ENCODE measurements around the gene DOCK1. TPM values are rescaled to one million over a fixed set of nuclear protein-coding genes. Genes with fewer than 3 reads are reported as not detected.

The DOCK1 gene
- total RNA-seq, 2 donors from 2014 or later, result 0.34 to 0.67 TPM

- H3K27ac Mint-ChIP-seq, result no peak overlapping the region
- no peaks in the 10 kb centered on the region for H3K4me1 Mint-ChIP-seq
- no peaks in the 10 kb centered on the region for H3K36me3 Mint-ChIP-seq (ENCODE audit: low read depth)
- no peak for ATAC-seq (replicated peaks)
- peaks cover 6% of the 10 kb centered on the region for H3K27me3 Mint-ChIP-seq
- H3K4me3 Mint-ChIP-seq, result no peak overlapping the region
- peaks cover 6% of the 10 kb centered on the region for H3K9me3 Mint-ChIP-seq
Measured at GRCh38 chr10:126945351-126946030, 40.3 kb downstream of the DOCK1 start.

DNA sequence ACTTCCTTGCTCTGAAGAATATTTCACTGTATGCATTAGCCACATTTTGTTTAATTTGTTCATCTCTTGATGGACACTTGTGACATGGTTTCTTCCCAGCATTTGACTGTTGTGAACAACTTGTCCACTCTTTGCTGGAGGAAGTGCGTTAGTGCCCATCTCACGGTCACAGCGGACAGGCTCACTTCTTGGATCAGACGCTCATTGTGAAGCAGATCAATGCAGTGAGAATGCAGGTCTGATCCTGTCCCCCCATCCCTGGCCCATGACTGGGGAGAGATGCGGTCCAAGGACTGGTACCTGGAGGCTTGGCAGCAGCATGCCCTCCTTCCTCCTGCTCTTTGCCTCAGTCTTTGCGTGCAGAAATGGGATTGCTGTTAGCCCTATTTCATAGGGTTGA is 41.5 kb downstream of the DOCK1 start:
- H3K9me3 Mint-ChIP-seq, result peaks cover 6% of the 10 kb centered on the region
- H3K4me1 Mint-ChIP-seq, result no peaks in the 10 kb centered on the region
- H3K4me3 Mint-ChIP-seq, result no peak overlapping the region
- H3K27me3 Mint-ChIP-seq, result peaks cover 6% of the 10 kb centered on the region
- H3K36me3 Mint-ChIP-seq (ENCODE audit: low read depth), result no peaks in the 10 kb centered on the region
- H3K27ac Mint-ChIP-seq, result no peak overlapping the region
- ATAC-seq (replicated peaks), result no peak

- no peak for ATAC-seq (replicated peaks)
- Mint-ChIP-seq H3K4me3 (no peak overlapping the region), H3K27me3 (peaks cover 3% of the 10 kb centered on the region), H3K36me3 (ENCODE audit: low read depth) (no peaks in the 10 kb centered on the region), H3K9me3 (peaks cover 3% of the 10 kb centered on the region), H3K27ac (no peak overlapping the region), H3K4me1 (no peaks in the 10 kb centered on the region)
Measured at GRCh38 chr10:126948355-126949160, 43.3 kb downstream of the DOCK1 start.

GRCh38 chr10:126949161-126949503 is 43.9 kb downstream of the DOCK1 start:
- ATAC-seq (replicated peaks), result no peak
- H3K36me3 Mint-ChIP-seq (ENCODE audit: low read depth), result no peaks in the 10 kb centered on the region
- H3K4me3 Mint-ChIP-seq, result no peak overlapping the region
- no peaks in the 10 kb centered on the region for H3K27me3 Mint-ChIP-seq
- no peaks in the 10 kb centered on the region for H3K9me3 Mint-ChIP-seq
- no peaks in the 10 kb centered on the region for H3K4me1 Mint-ChIP-seq
- no peak overlapping the region for H3K27ac Mint-ChIP-seq

DNA sequence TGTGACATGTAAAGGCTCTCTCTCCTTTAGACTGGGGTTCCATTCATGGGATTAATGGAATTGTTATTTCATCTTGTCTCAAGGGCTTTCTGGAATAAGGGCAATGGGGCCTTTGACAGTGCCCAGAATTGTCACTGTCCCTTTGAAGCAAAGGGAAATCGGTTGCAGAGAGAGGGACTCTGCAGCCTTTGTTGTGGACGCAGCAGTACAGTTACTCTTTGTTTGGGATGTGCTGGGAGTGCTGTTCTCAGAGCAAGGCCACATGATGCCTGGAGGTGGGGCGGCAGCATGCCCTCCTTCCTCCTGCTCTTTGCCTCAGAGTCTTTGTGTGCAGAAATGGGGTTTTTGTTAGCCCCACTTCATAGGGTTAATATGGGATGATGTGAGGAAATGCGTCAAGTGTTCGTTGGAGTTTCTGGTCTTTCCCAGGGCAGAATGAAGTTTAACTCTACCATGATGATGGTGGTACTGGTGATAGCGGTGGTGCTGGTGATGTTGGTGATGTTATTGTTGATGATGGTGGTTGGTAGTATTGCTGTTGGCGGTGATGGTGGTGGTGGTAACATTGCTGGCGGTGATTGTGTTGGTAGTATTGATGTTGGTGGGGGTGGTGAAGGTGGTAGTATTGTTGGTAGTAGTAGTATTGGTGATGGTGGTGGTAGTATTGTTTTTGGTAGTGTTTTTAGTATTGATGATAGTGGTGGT is 45.3 kb downstream of the DOCK1 start:
- Mint-ChIP-seq H3K4me1 (no peaks in the 10 kb centered on the region), H3K9me3 (no peaks in the 10 kb centered on the region), H3K27me3 (no peaks in the 10 kb centered on the region), H3K4me3 (no peak overlapping the region), H3K36me3 (ENCODE audit: low read depth) (no peaks in the 10 kb centered on the region), H3K27ac (no peak overlapping the region)
- no peak for ATAC-seq (replicated peaks)

GRCh38 chr10:126953886-126954285 is 48.7 kb downstream of the DOCK1 start:
- no peaks in the 10 kb centered on the region for H3K36me3 Mint-ChIP-seq (ENCODE audit: low read depth)
- H3K4me1 Mint-ChIP-seq, result no peaks in the 10 kb centered on the region
- H3K9me3 Mint-ChIP-seq, result no peaks in the 10 kb centered on the region
- H3K27me3 Mint-ChIP-seq, result no peaks in the 10 kb centered on the region
- no peak overlapping the region for H3K27ac Mint-ChIP-seq
- no peak overlapping the region for H3K4me3 Mint-ChIP-seq
- ATAC-seq (replicated peaks), result no peak

GRCh38 chr10:126955396-126955795 is 50.2 kb downstream of the DOCK1 start:
- no peaks in the 10 kb centered on the region for H3K4me1 Mint-ChIP-seq
- no peak for ATAC-seq (replicated peaks)
- no peaks in the 10 kb centered on the region for H3K27me3 Mint-ChIP-seq
- H3K36me3 Mint-ChIP-seq (ENCODE audit: low read depth), result no peaks in the 10 kb centered on the region
- H3K9me3 Mint-ChIP-seq, result no peaks in the 10 kb centered on the region
- no peak overlapping the region for H3K27ac Mint-ChIP-seq
- H3K4me3 Mint-ChIP-seq, result no peak overlapping the region

- Mint-ChIP-seq H3K36me3 (ENCODE audit: low read depth) (no peaks in the 10 kb centered on the region), H3K4me3 (no peak overlapping the region), H3K4me1 (no peaks in the 10 kb centered on the region), H3K9me3 (no peaks in the 10 kb centered on the region), H3K27me3 (no peaks in the 10 kb centered on the region), H3K27ac (no peak overlapping the region)
- ATAC-seq (replicated peaks), result no peak
Measured at GRCh38 chr10:126955934-126956711, 50.9 kb downstream of the DOCK1 start.

GRCh38 chr10:126956712-126957108 is 51.5 kb downstream of the DOCK1 start:
- Mint-ChIP-seq H3K36me3 (ENCODE audit: low read depth) (no peaks in the 10 kb centered on the region), H3K27ac (no peak overlapping the region), H3K9me3 (no peaks in the 10 kb centered on the region), H3K4me1 (no peaks in the 10 kb centered on the region), H3K27me3 (no peaks in the 10 kb centered on the region), H3K4me3 (no peak overlapping the region)
- ATAC-seq (replicated peaks), result no peak

DNA sequence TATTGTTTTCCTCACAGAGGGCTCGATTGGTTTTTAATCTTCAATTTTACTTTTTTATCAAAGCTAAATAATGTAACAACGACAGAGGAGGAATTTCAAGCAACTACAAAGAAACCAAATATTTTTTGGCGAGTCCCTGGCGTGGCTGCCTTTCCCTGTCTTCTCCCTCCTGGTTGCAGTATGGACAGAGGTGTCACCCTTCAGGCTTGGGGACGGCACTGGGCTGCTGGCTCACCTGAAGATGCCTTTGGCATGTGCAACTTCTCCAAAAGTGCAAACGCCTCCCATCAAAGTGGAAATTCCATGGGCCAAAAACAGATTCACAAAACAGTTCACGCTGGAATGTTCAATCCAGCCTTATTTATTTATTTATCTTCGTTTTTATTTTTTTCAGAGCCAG is 51.9 kb downstream of the DOCK1 start:
- H3K4me3 Mint-ChIP-seq, result no peak overlapping the region
- H3K27ac Mint-ChIP-seq, result no peak overlapping the region
- H3K27me3 Mint-ChIP-seq, result no peaks in the 10 kb centered on the region
- H3K36me3 Mint-ChIP-seq (ENCODE audit: low read depth), result no peaks in the 10 kb centered on the region
- no peaks in the 10 kb centered on the region for H3K9me3 Mint-ChIP-seq
- no peaks in the 10 kb centered on the region for H3K4me1 Mint-ChIP-seq
- ATAC-seq (replicated peaks), result no peak

DNA sequence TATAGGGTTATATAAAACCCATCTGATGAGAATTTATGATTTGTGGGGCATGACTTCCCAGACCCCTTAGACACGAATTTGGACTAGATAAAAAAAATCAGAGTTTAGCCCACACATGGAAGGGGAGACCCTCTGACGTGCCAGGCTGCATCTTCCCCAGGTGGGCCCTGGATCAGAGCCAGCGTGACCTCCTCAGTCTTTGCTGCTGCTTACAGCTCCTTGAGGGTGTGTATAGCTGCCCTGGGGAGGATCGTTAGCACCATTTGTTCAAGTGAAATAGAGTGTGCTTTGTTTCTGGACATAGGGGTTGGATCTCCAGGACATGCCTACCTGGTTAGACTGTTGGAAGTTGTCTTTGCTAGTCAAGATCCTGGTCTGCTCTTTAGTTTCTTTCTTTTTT is 54.2 kb downstream of the DOCK1 start:
- no peaks in the 10 kb centered on the region for H3K36me3 Mint-ChIP-seq (ENCODE audit: low read depth)
- H3K4me3 Mint-ChIP-seq, result no peak overlapping the region
- no peak for ATAC-seq (replicated peaks)
- no peaks in the 10 kb centered on the region for H3K4me1 Mint-ChIP-seq
- H3K27ac Mint-ChIP-seq, result no peak overlapping the region
- no peaks in the 10 kb centered on the region for H3K27me3 Mint-ChIP-seq
- H3K9me3 Mint-ChIP-seq, result no peaks in the 10 kb centered on the region

DNA sequence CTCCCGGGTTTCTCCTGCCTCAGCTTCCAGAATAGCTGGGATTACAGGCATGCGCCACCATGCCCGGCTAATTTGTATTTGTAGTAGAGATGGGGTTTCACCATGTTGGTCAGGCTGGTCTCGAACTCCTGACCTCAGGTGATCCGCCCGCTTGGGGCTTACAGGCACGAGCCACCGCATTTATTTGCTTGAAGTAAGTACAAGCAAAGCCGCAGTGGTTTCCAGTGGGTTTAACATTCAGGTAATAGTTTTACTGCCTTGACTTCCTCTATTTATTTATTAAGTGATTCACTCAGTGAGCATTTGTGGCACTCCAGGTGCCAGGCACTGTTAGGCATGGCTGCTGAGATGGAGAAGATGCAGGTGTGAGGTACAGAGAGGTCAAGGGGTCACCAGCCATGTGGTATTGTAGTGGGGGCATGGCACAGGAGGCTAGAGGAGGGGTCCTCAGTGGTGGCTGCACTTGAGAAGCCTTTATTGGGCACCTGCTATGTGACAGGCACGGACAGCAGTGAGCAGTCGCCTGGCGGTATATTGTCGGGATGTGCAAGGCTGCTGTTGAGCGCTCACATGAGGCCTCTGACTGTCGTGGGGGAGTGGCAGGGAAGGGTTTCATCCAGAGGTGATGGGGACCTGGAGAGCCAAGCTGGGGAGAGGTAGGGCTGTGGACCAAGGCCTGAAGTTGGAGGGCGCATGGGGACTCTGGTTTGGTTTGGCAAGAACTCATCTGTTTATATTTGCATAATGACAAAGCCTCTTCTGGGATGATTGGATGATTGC is 54.9 kb downstream of the DOCK1 start:
- Mint-ChIP-seq H3K4me3 (no peak overlapping the region), H3K9me3 (peaks cover 3% of the 10 kb centered on the region), H3K27me3 (no peaks in the 10 kb centered on the region), H3K36me3 (ENCODE audit: low read depth) (no peaks in the 10 kb centered on the region), H3K4me1 (no peaks in the 10 kb centered on the region), H3K27ac (no peak overlapping the region)
- ATAC-seq (replicated peaks), result no peak

DNA sequence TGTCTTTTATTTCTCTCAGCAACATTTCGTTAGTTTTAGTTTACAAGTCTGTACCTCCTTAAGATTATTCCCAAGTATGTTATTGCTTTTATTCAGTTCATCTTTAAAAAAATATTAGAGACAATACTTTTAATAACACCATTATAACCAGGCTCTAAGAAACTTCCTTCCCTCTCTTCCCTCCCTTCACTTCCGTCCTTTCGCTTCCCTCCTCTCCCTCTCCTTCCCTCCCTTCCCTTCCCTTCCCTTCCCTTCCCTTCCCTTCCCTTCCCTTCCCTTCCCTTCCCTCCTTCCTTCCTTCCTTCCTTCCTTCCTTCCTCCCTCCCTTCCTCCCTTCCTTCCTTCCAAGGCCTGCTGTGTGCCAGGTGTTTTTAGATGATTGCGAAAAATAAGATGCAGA is 58.1 kb downstream of the DOCK1 start:
- Mint-ChIP-seq H3K9me3 (peaks cover 4% of the 10 kb centered on the region), H3K4me3 (no peak overlapping the region), H3K27me3 (no peaks in the 10 kb centered on the region), H3K27ac (no peak overlapping the region), H3K4me1 (no peaks in the 10 kb centered on the region), H3K36me3 (ENCODE audit: low read depth) (no peaks in the 10 kb centered on the region)
- ATAC-seq (replicated peaks), result no peak

DNA sequence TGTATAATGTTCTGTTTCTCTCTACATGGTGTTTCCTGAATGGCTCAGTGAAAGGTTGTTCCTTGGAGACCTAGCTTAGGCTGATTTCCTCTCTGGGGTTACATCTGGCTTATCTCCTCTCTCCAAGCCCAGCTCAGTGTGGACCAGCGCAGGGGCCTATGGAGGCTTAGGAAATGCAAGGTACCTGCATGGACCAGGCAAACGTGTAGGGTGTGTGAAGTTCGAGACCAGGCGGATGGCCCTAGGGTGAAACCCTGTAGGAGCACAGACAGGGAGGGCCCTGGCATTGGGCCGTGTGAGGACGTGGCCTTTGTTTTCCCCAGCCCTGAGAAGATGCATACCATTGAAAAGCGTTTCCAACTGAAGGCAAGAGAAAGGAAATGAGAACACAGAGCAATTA is 59.0 kb downstream of the DOCK1 start:
- no peaks in the 10 kb centered on the region for H3K4me1 Mint-ChIP-seq
- no peaks in the 10 kb centered on the region for H3K27me3 Mint-ChIP-seq
- no peak overlapping the region for H3K4me3 Mint-ChIP-seq
- ATAC-seq (replicated peaks), result no peak
- H3K9me3 Mint-ChIP-seq, result peaks cover 4% of the 10 kb centered on the region
- no peak overlapping the region for H3K27ac Mint-ChIP-seq
- no peaks in the 10 kb centered on the region for H3K36me3 Mint-ChIP-seq (ENCODE audit: low read depth)
